Mesothelial cell of epicardium (in vitro differentiated cells): ENCODE data around the gene SP3. TPM values are rescaled to one million over a fixed set of nuclear protein-coding genes. Genes with fewer than 3 reads are reported as not detected.

ENCODE experiments used
- DNase-seq, 2 experiments: peaks; one replicate each; pipeline ENCODE4 v3.0.0; 2021; ENCODE audit warnings: low spot score in 2 of 2; ENCODE audit not compliant: unreplicated experiment in 2 of 2
- H3K27ac Mint-ChIP-seq: 2 replicates; pipeline ENCODE4 v1.8.0; 2021; ENCODE audit warnings: mixed read lengths
- H3K27me3 Mint-ChIP-seq: 2 replicates; pipeline ENCODE4 v1.8.0; 2021; ENCODE audit warnings: low read depth, mixed read lengths
- H3K36me3 Mint-ChIP-seq: 2 replicates; pipeline ENCODE4 v1.8.0; 2021; ENCODE audit warnings: mixed read lengths
- H3K4me1 Mint-ChIP-seq: 2 replicates; pipeline ENCODE4 v1.8.0; 2021; ENCODE audit warnings: mixed read lengths
- H3K4me3 Mint-ChIP-seq: 2 replicates; pipeline ENCODE4 v1.8.0; 2021; ENCODE audit warnings: mild to moderate bottlenecking, moderate library complexity, mixed read lengths
- H3K9me3 Mint-ChIP-seq: 2 replicates; pipeline ENCODE4 v1.8.0; 2021; ENCODE audit warnings: mixed read lengths
- CTCF ChIP-seq: fragments of 200-600 bp; sonication (generic); IDR thresholded peaks from one replicate; pipeline ENCODE4 v1.5.0; 2021; ENCODE audit warnings: antibody characterized with exemption; ENCODE audit not compliant: unreplicated experiment
- total RNA-seq: library from RNA; stranded (reverse); gene quantifications from 3 replicates; pipeline ENCODE4 v1.2.1, GENCODE V29; 2021

SP3 gene
- total RNA-seq, 1 donor from 2014 or later: 113 TPM

GRCh38 chr2:173874894-173875237 is 90.3 kb downstream of the SP3 start:
- Mint-ChIP-seq H3K27ac (no peak overlapping the region), H3K4me1 (no peaks in the 10 kb centered on the region), H3K9me3 (no peaks in the 10 kb centered on the region), H3K27me3 (peaks cover 6% of the 10 kb centered on the region), H3K36me3 (no peaks in the 10 kb centered on the region), H3K4me3 (no peak overlapping the region)
- DNase-seq: no peak
- no peak for TF ChIP-seq CTCF

GRCh38 chr2:173874003-173874893 is 90.9 kb downstream of the SP3 start:
- TF ChIP-seq CTCF: no peak
- Mint-ChIP-seq H3K4me1 (peaks cover 2% of the 10 kb centered on the region), H3K27me3 (peaks cover 4% of the 10 kb centered on the region), H3K9me3 (no peaks in the 10 kb centered on the region), H3K4me3 (no peak overlapping the region), H3K36me3 (no peaks in the 10 kb centered on the region), H3K27ac (no peak overlapping the region)
- no peak for DNase-seq

GRCh38 chr2:173872714-173873113 is 92.5 kb downstream of the SP3 start:
- no peaks in the 10 kb centered on the region for H3K27me3 Mint-ChIP-seq
- H3K27ac Mint-ChIP-seq: no peak overlapping the region
- H3K9me3 Mint-ChIP-seq: no peaks in the 10 kb centered on the region
- H3K4me3 Mint-ChIP-seq: no peak overlapping the region
- no peak for TF ChIP-seq CTCF
- no peak for DNase-seq
- peaks cover 12% of the 10 kb centered on the region for H3K4me1 Mint-ChIP-seq
- H3K36me3 Mint-ChIP-seq: no peaks in the 10 kb centered on the region

GRCh38 chr2:173869244-173870229 is 95.6 kb downstream of the SP3 start:
- Mint-ChIP-seq H3K27ac (no peak overlapping the region), H3K27me3 (no peaks in the 10 kb centered on the region), H3K4me3 (no peak overlapping the region), H3K9me3 (no peaks in the 10 kb centered on the region), H3K4me1 (peaks cover 30% of the 10 kb centered on the region), H3K36me3 (no peaks in the 10 kb centered on the region)
- TF ChIP-seq CTCF: no peak
- no peak for DNase-seq

GRCh38 chr2:173868406-173868805 is 96.8 kb downstream of the SP3 start:
- Mint-ChIP-seq H3K27ac (no peak overlapping the region), H3K36me3 (no peaks in the 10 kb centered on the region), H3K4me1 (peaks cover 30% of the 10 kb centered on the region), H3K4me3 (no peak overlapping the region), H3K9me3 (no peaks in the 10 kb centered on the region), H3K27me3 (no peaks in the 10 kb centered on the region)
- DNase-seq: no peak
- TF ChIP-seq CTCF: no peak
